Loucy (cell line): ENCODE results near the gene CDADC1.

Experiments
- H2AFZ ChIP-seq: fragments of 200-600 bp; sonication (generic); 2 replicates; pipeline ENCODE4 v1.6.0; 2016; ENCODE audit warnings: antibody characterized with exemption, mild to moderate bottlenecking, low read length, moderate library complexity
- H3F3A ChIP-seq: fragments of 200-600 bp; 2 replicates; pipeline ENCODE4 v1.6.0; 2016; ENCODE audit warnings: antibody characterized with exemption, low read depth, mild to moderate bottlenecking
- H3K27me3 ChIP-seq: fragments of 200-600 bp; sonication (generic); 2 replicates; pipeline ENCODE4 v1.6.1; 2014; ENCODE audit warnings: low read length, mild to moderate bottlenecking; ENCODE audit not compliant: insufficient read depth, poor library complexity, severe bottlenecking
- H3K36me3 ChIP-seq: fragments of 200-600 bp; sonication (generic); 2 replicates; pipeline ENCODE4 v1.6.1; 2016; ENCODE audit warnings: low read length; ENCODE audit not compliant: insufficient read depth
- H3K4me1 ChIP-seq: fragments of 200-600 bp; sonication (generic); 2 replicates; pipeline ENCODE4 v1.5.1; 2014; ENCODE audit warnings: low read length, mild to moderate bottlenecking; ENCODE audit not compliant: insufficient read depth, poor library complexity, severe bottlenecking
- H3K4me2 ChIP-seq: fragments of 200-600 bp; sonication (generic); 2 replicates; pipeline ENCODE4 v1.6.0; 2014; ENCODE audit warnings: antibody characterized with exemption, low read length, low read depth, mild to moderate bottlenecking; ENCODE audit not compliant: poor library complexity, severe bottlenecking
- H3K4me3 ChIP-seq: fragments of 200-600 bp; sonication (generic); 2 replicates; pipeline ENCODE4 v1.5.1; 2014; ENCODE audit warnings: low read length, mild to moderate bottlenecking, mixed read lengths; ENCODE audit not compliant: poor library complexity, severe bottlenecking
- H3K79me2 ChIP-seq: fragments of 200-600 bp; sonication (generic); 2 replicates; pipeline ENCODE4 v1.6.1; 2014; ENCODE audit warnings: low read length; ENCODE audit not compliant: insufficient read depth
- H3K9ac ChIP-seq: fragments of 200-600 bp; sonication (generic); 2 replicates; pipeline ENCODE4 v1.6.0; 2014; ENCODE audit warnings: mild to moderate bottlenecking, low read depth, low read length, moderate library complexity; ENCODE audit not compliant: poor library complexity, severe bottlenecking
- H3K9me2 ChIP-seq: fragments of 200-600 bp; sonication (generic); replicated peaks from 2 replicates; pipeline ENCODE4 v1.6.1; 2016; ENCODE audit warnings: low read depth, low read length, mixed read lengths
- H3K9me3 ChIP-seq: fragments of 200-600 bp; sonication (generic); 2 replicates; pipeline ENCODE4 v1.6.1; 2014; ENCODE audit warnings: mild to moderate bottlenecking, antibody characterized with exemption, low read length, low read depth; ENCODE audit not compliant: insufficient read depth
- H4K20me1 ChIP-seq: fragments of 200-600 bp; sonication (generic); 2 replicates; pipeline ENCODE4 v1.6.0; 2014; ENCODE audit warnings: antibody characterized with exemption, low read length, mild to moderate bottlenecking; ENCODE audit not compliant: insufficient read depth, poor library complexity, severe bottlenecking
- EZH2phosphoT487 ChIP-seq: fragments of 200-600 bp; IDR thresholded peaks from 2 replicates; pipeline ENCODE4 v1.6.1; 2018; ENCODE audit warnings: antibody characterized with exemption, mild to moderate bottlenecking, moderate library complexity, borderline replicate concordance
- TF ChIP-seq, protein P1 (sequence below): fragments of 200-600 bp; sonication (generic); conservative IDR thresholded peaks from 2 replicates; pipeline ENCODE4 v1.5.1; 2014; ENCODE audit warnings: mild to moderate bottlenecking, antibody characterized with exemption, low read length

Gene CDADC1

DNA sequence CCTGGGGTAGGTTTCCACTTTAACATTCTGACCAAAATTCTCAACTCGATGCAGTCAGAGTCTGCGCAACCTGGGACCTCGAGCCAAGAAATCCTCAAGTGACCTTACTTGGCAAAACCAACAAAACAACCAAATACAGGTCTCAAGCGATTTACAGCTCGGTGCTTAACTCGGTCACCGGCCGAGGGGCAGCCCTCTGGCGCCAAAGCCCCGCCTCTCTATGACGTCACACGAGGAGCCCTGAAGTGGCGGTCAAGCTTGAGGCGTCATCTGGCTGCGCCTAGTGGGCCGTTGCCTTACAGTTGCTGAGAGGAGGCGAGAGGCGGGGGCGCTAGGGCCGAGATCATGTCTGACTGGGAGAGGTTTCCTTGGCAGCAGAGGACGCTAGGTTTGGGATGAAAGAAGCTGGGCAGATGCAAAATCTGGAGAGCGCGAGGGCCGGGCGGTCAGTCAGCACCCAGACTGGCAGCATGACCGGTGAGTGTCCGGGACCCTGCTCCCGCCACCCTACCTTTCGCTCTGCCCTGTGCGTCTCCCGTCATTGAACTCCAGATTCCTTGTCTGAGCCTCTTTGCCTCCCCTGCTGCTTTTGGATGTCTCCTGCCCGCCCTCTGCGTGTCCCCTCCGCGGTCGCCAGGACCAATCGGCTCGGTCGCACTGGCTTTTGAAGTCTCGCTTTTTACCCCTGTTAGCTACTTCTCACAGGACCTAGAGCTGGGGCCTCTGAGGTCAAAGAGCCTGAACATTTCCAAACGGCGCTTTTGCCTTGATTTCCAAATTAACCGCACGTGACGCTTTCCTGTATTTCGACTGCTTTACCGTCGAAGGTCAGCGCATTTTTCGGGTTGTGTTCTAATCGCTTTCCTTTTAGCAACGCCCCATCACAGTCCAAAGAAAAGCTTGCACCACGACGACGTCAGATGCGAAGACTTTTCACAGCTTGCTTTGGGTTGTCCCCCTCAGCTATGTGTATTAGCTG, at the start of gene CDADC1:
Gene CDADC1 (plus strand): TSS at position 283 of the 979 bp plus-strand sequence. CDS start 113 bp downstream, at position 396.
- Histone ChIP-seq H3K9ac (peak within 1 kb of the TSS; percentile 83), H3K4me1 (peaks cover 56% of the 10 kb centered on the region), H2AFZ (peak within 1 kb of the TSS; percentile 97), H3F3A (no peaks in the 10 kb centered on the region), H4K20me1 (no peaks in the 10 kb centered on the region), H3K36me3 (no peaks in the 10 kb centered on the region), H3K27me3 (no peaks in the 10 kb centered on the region), H3K4me3 (peak within 1 kb of the TSS; percentile 97), H3K79me2 (peaks cover 49% of the 10 kb centered on the region), H3K9me2 (no peaks in the 10 kb centered on the region), H3K4me2 (peak within 1 kb of the TSS; percentile 95), H3K9me3 (no peaks in the 10 kb centered on the region)
- TF ChIP-seq, protein P1, sequence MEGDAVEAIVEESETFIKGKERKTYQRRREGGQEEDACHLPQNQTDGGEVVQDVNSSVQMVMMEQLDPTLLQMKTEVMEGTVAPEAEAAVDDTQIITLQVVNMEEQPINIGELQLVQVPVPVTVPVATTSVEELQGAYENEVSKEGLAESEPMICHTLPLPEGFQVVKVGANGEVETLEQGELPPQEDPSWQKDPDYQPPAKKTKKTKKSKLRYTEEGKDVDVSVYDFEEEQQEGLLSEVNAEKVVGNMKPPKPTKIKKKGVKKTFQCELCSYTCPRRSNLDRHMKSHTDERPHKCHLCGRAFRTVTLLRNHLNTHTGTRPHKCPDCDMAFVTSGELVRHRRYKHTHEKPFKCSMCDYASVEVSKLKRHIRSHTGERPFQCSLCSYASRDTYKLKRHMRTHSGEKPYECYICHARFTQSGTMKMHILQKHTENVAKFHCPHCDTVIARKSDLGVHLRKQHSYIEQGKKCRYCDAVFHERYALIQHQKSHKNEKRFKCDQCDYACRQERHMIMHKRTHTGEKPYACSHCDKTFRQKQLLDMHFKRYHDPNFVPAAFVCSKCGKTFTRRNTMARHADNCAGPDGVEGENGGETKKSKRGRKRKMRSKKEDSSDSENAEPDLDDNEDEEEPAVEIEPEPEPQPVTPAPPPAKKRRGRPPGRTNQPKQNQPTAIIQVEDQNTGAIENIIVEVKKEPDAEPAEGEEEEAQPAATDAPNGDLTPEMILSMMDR: no peak
- TF ChIP-seq EZH2phosphoT487: no peak

DNA sequence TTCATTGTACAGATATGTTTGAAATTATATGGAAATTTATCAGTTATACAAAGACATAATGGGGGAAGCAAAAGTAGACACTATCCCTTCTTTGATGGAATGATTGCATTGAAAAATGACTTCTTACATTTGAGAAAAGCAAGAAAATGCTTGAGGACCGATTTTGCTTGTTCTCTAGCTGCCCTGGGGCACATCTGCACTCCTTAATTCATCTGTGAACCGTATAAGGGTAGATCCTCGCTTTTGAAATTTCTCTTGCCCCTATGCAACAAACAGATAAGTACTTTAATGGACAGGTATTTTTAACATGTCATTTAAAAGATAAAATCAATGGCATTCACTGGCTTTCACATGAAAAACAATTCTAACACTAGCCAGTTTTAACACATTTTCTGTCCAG, 41.1 kb upstream of the CDADC1 start:
- Histone ChIP-seq H3K4me2 (no peak overlapping the region), H3K9me3 (no peaks in the 10 kb centered on the region), H3K79me2 (no peaks in the 10 kb centered on the region), H3F3A (no peaks in the 10 kb centered on the region), H4K20me1 (no peaks in the 10 kb centered on the region), H2AFZ (no peak overlapping the region), H3K9ac (no peak overlapping the region), H3K4me1 (no peaks in the 10 kb centered on the region), H3K36me3 (peaks cover 65% of the 10 kb centered on the region; the same call in 1 of the 2 replicates), H3K4me3 (no peak overlapping the region), H3K9me2 (no peaks in the 10 kb centered on the region), H3K27me3 (no peaks in the 10 kb centered on the region)
- TF ChIP-seq, protein P1: no peak
- no peak for TF ChIP-seq EZH2phosphoT487

DNA sequence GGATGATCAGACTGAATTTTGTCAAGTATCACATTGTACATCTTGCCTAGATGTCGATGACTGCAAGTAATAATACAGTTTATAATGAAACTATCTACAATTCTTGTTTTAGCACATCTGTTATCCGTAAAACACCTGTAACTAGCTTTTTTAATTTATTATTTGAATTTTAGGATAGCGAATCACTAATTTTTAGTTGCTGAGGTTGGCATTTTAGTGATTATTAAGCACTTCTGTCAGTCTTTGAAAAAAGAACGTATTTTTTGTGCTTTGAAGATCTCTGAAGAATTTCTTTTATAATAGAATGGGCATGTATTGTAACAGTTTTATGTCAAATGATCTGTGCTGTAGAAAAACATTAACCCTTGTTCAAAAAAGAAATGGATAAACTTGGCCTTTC, 39.1 kb upstream of the CDADC1 start:
- Histone ChIP-seq H3K9me3 (no peaks in the 10 kb centered on the region), H3K79me2 (no peaks in the 10 kb centered on the region), H3K4me1 (no peaks in the 10 kb centered on the region), H2AFZ (no peak overlapping the region), H4K20me1 (no peaks in the 10 kb centered on the region), H3K9me2 (no peaks in the 10 kb centered on the region), H3K36me3 (peaks cover 46% of the 10 kb centered on the region; the same call in 1 of the 2 replicates), H3K4me2 (no peak overlapping the region), H3F3A (no peaks in the 10 kb centered on the region), H3K4me3 (no peak overlapping the region), H3K27me3 (no peaks in the 10 kb centered on the region), H3K9ac (no peak overlapping the region)
- no peak for TF ChIP-seq EZH2phosphoT487
- TF ChIP-seq, protein P1: no peak
